Islet precursor cell (in vitro differentiated cells): ENCODE data around the gene KCNAB3.
A peak's percentile ranks its signal among the peaks of the same experiment; 100 is the strongest.

ENCODE experiments used
- DNase-seq: peaks from one replicate; pipeline ENCODE4 v3.0.0-alpha.2; 2018

Gene KCNAB3

DNA sequence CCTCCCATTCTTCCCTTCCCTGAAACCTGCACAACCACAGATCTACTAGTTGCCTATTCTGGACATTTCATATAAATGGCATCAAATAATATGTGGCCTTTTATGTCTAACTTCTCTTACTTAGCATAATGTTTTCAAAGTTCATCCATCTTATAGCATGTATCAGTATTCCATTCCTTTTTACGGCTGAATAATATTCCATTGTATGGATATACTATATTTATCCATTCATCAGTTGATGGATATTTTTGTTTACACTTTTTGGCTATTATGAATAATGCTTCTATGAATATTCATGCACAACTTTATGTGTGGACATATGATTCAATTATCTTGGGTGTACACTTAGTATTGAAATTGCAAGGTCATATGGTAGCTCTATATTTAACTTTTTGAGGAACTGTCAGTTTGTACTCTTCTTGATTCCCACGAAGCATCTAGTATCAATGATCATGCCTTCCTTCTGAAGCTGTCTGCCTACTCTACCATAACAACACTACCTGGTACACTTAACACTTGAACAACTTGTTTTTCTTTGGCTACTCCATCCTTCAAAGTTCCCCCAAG is 53.8 kb downstream of the KCNAB3 start:
- no peak for DNase-seq

DNA sequence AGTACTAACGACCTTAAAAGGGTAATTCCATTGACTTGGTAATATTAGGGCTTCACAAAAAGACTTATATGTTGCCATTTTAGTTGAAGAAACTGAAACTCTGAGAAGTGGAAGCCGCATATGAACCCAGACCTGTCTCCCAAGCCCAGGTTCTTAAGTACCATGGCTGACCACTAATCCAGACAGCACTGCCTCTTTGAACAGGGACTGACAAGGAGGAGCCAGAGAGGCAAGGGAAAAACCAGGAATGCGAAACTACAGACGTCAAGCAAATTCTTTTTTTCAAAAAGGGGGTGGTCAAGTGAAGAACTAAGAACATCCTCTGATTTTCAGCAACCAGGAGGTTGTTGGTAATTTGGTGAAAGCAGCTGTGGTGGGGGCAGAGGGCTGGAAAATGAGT is 56.6 kb downstream of the KCNAB3 start:
- peak; percentile 59 for DNase-seq
